Keratinocyte (primary cell): ENCODE measurements around the gene DTD2. TPM values are rescaled to one million over a fixed set of nuclear protein-coding genes. Genes with fewer than 3 reads are reported as not detected.
"Not testable (repeated sequence)": the region's sequence is repeated elsewhere in the genome, so short reads cannot be mapped to it uniquely, and the experiment has no call there.

Experiments used
- DNase-seq: peaks from one replicate; pipeline ENCODE4 v3.0.0-alpha.2; 2011; ENCODE audit warnings: low read depth, missing footprints, low spot score
- FAIRE-seq: peaks from 2 replicates; lab custom pipeline; 2011; peaks lifted over from hg19 to GRCh38; lab: Jason Lieb, UNC
- H2AFZ ChIP-seq: 2 replicates; pipeline ENCODE4 v1.6.0; 2012; ENCODE audit warnings: low read length, control low read depth, inconsistent platforms; ENCODE audit not compliant: control insufficient read depth
- H3K27ac ChIP-seq: 2 replicates; pipeline ENCODE4 v1.5.1; 2011; ENCODE audit warnings: low read length; ENCODE audit not compliant: control insufficient read depth, insufficient read depth
- H3K27me3 ChIP-seq: 3 replicates; pipeline ENCODE4 v1.6.0; 2011; ENCODE audit warnings: low read length; ENCODE audit not compliant: control insufficient read depth, insufficient read depth; ENCODE audit errors: extremely low read depth
- H3K36me3 ChIP-seq, 2 experiments: 2 replicates in 1 of 2; 3 replicates in 1 of 2; pipeline ENCODE4 v1.5.1; 2011; ENCODE audit warnings: low read length in 2 of 2, mild to moderate bottlenecking in 1 of 2; ENCODE audit not compliant: control insufficient read depth in 2 of 2, insufficient read depth in 2 of 2; ENCODE audit errors: extremely low read depth in 1 of 2
- H3K4me1 ChIP-seq: 3 replicates; pipeline ENCODE4 v1.5.1; 2011; ENCODE audit warnings: low read length; ENCODE audit not compliant: control insufficient read depth, insufficient read depth; ENCODE audit errors: extremely low read depth
- H3K4me2 ChIP-seq: 3 replicates; pipeline ENCODE4 v1.6.0; 2011; ENCODE audit warnings: low read depth, low read length; ENCODE audit not compliant: control insufficient read depth, insufficient read depth; ENCODE audit errors: extremely low read depth
- H3K4me3 ChIP-seq, 3 experiments: fragments of 200-600 bp in 1 of 3; sonication (generic) in 1 of 3; 2 replicates in 2 of 3; 3 replicates in 1 of 3; pipeline ENCODE4 v1.5.1; 2011 to 2016; ENCODE audit warnings: low read length in 3 of 3, mild to moderate bottlenecking in 3 of 3, control low read depth in 2 of 3, inconsistent platforms in 1 of 3, low read depth in 1 of 3, mixed read lengths in 1 of 3, mixed run types in 1 of 3, moderate library complexity in 1 of 3; ENCODE audit not compliant: control insufficient read depth in 2 of 3, insufficient read depth in 2 of 3; ENCODE audit errors: extremely low read depth in 1 of 3
- H3K79me2 ChIP-seq: 2 replicates; pipeline ENCODE4 v1.6.0; 2012; ENCODE audit warnings: low read length; ENCODE audit not compliant: control insufficient read depth, insufficient read depth
- H3K9ac ChIP-seq: 3 replicates; pipeline ENCODE4 v1.6.0; 2011; ENCODE audit warnings: low read length; ENCODE audit not compliant: control insufficient read depth, insufficient read depth; ENCODE audit errors: extremely low read depth
- H3K9me1 ChIP-seq: 3 replicates; pipeline ENCODE4 v1.6.0; 2011; ENCODE audit warnings: low read length; ENCODE audit not compliant: control insufficient read depth, insufficient read depth; ENCODE audit errors: extremely low read depth
- H3K9me3 ChIP-seq: 2 replicates; pipeline ENCODE4 v1.5.1; 2012; ENCODE audit warnings: low read depth, low read length; ENCODE audit not compliant: control insufficient read depth
- H4K20me1 ChIP-seq: 3 replicates; pipeline ENCODE4 v1.6.0; 2011; ENCODE audit warnings: low read length; ENCODE audit not compliant: control insufficient read depth, insufficient read depth; ENCODE audit errors: extremely low read depth
- EZH2 ChIP-seq: IDR thresholded peaks from one replicate; pipeline ENCODE4 v1.6.1; 2012; ENCODE audit warnings: inconsistent platforms, mild to moderate bottlenecking, low read length, moderate library complexity
- dilution Hi-C: fragments of 300-500 bp; cut with MboI; formaldehyde crosslinking; loops from one replicate; pipeline ENCODE4 v1.7.0; 2020; ENCODE audit warnings: low sequenced_read_pairs; ENCODE audit not compliant: extremely low pct_ligation_motif_present
- polyA plus RNA-seq, 5 experiments: library from polyadenylated mRNA; depleted of rRNA in 3 of 5; stranded (reverse) in 3 of 5; stranded (forward) in 1 of 5; unstranded in 1 of 5; fragments of >200 nt; gene quantifications; 1 replicate in 1 of 5; 2 replicates in 3 of 5; 3 replicates in 1 of 5; pipeline versions ENCODE4 v1.2.1 to v1.2.3, GENCODE V29; 2011 to 2012; ENCODE audit warnings: missing spikeins in 2 of 5, low read depth in 1 of 5, low replicate concordance in 1 of 5
- TF ChIP-seq, protein P1 (sequence below), 3 experiments: IDR thresholded peaks in 1 of 3; conservative IDR thresholded peaks in 1 of 3; optimal IDR thresholded peaks in 1 of 3; 2 replicates in 2 of 3; 3 replicates in 1 of 3; pipeline versions ENCODE3 to v1.5.1; 2011; ENCODE audit warnings: low read length in 3 of 3, mild to moderate bottlenecking in 3 of 3, moderate library complexity in 2 of 3, control low read depth in 1 of 3, inconsistent platforms in 1 of 3; ENCODE audit not compliant: insufficient read depth in 2 of 3; ENCODE audit errors: extremely low read depth in 1 of 3

DTD2 gene
- polyA plus RNA-seq, 1 donor (not counting 4 experiments of a cell fraction or from before 2014, with no cell fraction given): 22.3 TPM

DNA sequence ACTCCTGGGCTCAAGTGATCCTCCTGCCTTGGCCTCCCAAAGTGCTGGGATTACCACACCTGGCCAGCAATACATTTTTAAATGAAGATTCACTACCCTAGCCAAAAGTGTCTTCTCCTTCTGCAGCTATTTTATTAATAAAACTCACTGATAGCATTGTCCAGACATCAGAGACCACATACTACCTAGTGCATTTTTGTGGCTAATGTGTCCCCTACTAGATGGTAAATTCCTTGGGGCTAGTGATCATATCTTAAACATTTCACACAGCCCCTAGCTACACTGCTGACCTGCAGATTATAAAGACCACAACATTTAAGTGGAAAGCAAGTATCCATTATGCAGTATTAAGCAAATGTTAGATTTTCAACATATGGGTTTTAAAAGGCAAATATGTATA is 17.0 kb downstream of the DTD2 start:
- H3K27ac ChIP-seq: no peak overlapping the region

DNA sequence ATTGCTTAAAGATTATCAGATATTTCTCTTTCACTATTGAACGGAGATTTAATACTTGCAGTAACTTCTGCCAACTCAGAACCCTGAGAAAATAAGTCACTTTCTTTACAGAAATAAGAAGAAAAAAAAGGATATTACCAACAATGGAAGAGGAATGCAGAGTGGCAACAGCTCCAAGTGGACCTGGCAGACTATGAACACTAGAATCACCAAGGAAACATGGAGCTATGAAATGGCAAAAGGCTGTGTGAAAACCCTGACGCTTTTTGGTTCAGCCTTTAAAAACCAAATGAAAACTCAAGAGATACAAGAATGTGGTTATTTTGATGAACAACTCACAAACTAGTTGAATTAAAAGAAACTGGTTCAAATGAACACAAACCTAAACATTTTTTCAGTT is 17.7 kb downstream of the DTD2 start:
- no peak overlapping the region for H3K9ac ChIP-seq
- H3K4me3 ChIP-seq: no peak overlapping the region
- H3K4me1 ChIP-seq: peaks cover 5% of the 10 kb centered on the region
- H3K9me1 ChIP-seq: no peaks in the 10 kb centered on the region
- H4K20me1 ChIP-seq: no peaks in the 10 kb centered on the region
- no peaks in the 10 kb centered on the region for H3K36me3 ChIP-seq
- no peaks in the 10 kb centered on the region for H3K27me3 ChIP-seq
- no peak overlapping the region for H3K27ac ChIP-seq
- TF ChIP-seq, protein P1, sequence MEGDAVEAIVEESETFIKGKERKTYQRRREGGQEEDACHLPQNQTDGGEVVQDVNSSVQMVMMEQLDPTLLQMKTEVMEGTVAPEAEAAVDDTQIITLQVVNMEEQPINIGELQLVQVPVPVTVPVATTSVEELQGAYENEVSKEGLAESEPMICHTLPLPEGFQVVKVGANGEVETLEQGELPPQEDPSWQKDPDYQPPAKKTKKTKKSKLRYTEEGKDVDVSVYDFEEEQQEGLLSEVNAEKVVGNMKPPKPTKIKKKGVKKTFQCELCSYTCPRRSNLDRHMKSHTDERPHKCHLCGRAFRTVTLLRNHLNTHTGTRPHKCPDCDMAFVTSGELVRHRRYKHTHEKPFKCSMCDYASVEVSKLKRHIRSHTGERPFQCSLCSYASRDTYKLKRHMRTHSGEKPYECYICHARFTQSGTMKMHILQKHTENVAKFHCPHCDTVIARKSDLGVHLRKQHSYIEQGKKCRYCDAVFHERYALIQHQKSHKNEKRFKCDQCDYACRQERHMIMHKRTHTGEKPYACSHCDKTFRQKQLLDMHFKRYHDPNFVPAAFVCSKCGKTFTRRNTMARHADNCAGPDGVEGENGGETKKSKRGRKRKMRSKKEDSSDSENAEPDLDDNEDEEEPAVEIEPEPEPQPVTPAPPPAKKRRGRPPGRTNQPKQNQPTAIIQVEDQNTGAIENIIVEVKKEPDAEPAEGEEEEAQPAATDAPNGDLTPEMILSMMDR (optimal IDR thresholded peaks at IDR 0.05 in 1 of 3, IDR thresholded peaks at IDR 0.05 in 1 of 3, conservative IDR thresholded peaks at IDR 0.05 in 1 of 3; ENCODE audit: extremely low read depth in 1 of 3, insufficient read depth in 2 of 3, low read length in 3 of 3): no peak
- no peak for TF ChIP-seq EZH2
- no peak overlapping the region for H3K4me2 ChIP-seq
- no peak for FAIRE-seq
- DNase-seq: no peak
- no peak overlapping the region for H2AFZ ChIP-seq
- no peaks in the 10 kb centered on the region for H3K79me2 ChIP-seq
- dilution Hi-C loops: no loop called here
- H3K9me3 ChIP-seq: no peaks in the 10 kb centered on the region

More for the DNA sequence above, 17.0 kb downstream of the DTD2 start:
- no peak overlapping the region for H3K4me2 ChIP-seq
- no peaks in the 10 kb centered on the region for H4K20me1 ChIP-seq
- FAIRE-seq (no peak), DNase-seq (no peak)
- TF ChIP-seq EZH2: no peak
- peaks cover 5% of the 10 kb centered on the region for H3K4me1 ChIP-seq
- no peak overlapping the region for H2AFZ ChIP-seq
- H3K79me2 ChIP-seq: no peaks in the 10 kb centered on the region
- no peaks in the 10 kb centered on the region for H3K9me3 ChIP-seq
- H3K9me1 ChIP-seq: no peaks in the 10 kb centered on the region
- no peak overlapping the region for H3K4me3 ChIP-seq
- no peak overlapping the region for H3K9ac ChIP-seq
- H3K27me3 ChIP-seq: no peaks in the 10 kb centered on the region
- H3K36me3 ChIP-seq: no peaks in the 10 kb centered on the region
- dilution Hi-C loops: no loop called here

DNA sequence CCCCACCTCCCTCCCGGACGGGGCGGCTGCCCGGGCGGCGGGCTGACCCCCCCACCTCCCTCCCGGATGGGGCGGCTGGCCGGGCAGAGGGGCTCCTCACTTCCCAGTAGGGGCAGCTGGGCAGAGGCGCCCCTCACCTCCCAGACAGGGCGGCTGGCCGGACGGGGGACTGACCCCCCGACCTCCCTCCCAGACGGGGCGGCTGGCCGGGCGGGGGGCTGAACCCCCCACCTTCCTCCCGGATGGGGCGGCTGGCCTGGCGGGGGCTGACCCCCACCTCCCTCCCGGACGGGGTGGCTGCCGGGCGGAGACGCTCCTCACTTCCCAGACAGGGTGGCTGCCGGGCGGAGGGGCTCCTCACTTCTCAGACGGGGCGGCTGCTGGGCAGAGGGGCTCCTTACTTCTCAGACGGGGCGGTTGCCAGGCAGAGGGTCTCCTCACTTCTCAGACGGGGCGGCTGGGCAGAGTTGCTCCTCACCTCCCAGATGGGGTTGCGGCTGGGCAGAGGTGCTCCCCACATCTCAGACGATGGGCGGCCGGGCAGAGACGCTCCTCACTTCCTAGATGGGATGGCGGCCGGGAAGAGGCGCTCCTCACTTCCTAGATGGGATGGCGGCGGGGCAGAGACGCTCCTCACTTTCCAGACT is 20.1 kb downstream of the DTD2 start:
- H3K9me1 ChIP-seq, H4K20me1 ChIP-seq, FAIRE-seq, DNase-seq, H3K4me2 ChIP-seq, H3K4me1 ChIP-seq, H3K9ac ChIP-seq, H2AFZ ChIP-seq, H3K9me3 ChIP-seq, H3K4me3 ChIP-seq, H3K36me3 ChIP-seq, H3K27me3 ChIP-seq, H3K27ac ChIP-seq, dilution Hi-C loops, H3K79me2 ChIP-seq: not testable (repeated sequence)
